ENCODE data around the gene CSTF3.
"Not testable (repeated sequence)": the region's sequence is repeated elsewhere in the genome, so short reads cannot be mapped to it uniquely, and the experiment has no call there.

CSTF3 gene

DNA sequence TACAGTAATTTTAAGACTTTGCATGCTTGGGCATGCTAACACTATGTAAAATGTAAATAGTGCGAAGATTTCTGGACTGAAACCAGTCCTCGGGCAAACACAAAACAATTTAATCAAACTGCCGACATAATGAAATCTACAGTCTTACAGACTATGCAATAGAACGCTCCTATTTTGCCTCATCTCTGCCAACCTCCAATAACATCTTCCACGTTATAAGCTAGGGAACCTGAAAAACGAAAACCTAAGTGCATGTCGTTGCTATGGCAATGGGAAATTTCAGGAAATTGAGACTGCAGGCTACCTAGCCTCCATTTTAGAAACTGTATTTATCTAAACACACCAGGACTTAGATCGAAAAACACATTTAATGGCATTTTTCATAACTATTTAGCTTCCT lies 1.1 kb downstream of the CSTF3 start:
- no peak for DNase-seq (ENCODE audit: low read depth)

DNA sequence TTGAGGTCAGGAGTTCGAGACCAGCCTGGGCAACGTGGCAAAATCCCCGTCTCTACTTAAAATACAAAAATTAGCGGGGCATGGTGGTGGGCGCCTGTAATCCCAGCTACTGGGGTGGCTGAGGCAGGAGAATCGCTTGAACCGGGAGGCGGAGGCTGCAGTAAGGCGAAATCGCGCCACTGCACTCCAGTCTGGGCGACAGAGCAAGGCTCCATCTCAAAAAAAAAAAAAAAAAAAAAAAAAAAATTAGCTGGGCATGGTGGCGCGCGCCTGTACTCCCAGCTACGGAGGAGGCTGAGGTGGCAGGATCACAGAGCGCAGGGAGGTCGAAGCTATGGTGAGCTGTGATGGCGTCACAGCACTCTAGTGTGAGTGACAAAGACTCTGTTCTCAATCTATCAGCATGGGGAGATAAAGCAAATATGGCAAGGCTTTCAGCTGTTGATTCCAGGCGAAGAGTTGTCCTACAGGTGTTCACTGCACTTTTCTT lies 1.9 kb downstream of the CSTF3 start:
- not testable (repeated sequence) for DNase-seq (ENCODE audit: low read depth)

DNA sequence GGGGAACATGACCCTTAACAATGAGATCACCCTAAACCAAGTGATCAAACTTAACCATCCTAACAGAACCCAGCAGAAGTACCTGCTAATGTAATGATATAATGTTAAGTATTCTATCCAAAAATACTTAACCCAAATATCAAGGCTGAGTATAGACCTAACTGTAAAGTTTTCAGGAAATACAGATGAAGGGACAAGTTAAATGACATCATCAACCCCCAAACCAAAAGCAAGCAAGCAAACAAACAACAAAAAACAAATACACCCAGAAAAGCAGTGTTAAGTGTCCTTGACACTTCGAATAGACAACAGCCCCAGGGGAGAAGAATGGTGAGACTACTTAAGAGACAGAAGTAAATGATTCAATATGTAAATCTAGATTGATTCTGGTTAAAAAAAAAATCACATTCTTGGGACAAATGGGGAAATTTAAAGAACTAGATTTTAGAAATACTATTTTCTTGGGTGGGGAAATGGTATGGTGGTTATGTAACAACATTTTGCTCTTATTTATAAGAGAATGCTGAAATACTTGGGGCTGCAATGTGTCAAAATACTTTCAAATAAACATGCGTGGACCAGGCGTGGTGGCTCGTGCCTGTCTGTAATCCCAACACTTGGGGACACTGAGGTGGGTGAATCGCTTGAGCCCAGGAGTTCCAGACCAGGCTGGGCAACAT lies 2.5 kb downstream of the CSTF3 start:
- no peak for DNase-seq (ENCODE audit: low read depth)

DNA sequence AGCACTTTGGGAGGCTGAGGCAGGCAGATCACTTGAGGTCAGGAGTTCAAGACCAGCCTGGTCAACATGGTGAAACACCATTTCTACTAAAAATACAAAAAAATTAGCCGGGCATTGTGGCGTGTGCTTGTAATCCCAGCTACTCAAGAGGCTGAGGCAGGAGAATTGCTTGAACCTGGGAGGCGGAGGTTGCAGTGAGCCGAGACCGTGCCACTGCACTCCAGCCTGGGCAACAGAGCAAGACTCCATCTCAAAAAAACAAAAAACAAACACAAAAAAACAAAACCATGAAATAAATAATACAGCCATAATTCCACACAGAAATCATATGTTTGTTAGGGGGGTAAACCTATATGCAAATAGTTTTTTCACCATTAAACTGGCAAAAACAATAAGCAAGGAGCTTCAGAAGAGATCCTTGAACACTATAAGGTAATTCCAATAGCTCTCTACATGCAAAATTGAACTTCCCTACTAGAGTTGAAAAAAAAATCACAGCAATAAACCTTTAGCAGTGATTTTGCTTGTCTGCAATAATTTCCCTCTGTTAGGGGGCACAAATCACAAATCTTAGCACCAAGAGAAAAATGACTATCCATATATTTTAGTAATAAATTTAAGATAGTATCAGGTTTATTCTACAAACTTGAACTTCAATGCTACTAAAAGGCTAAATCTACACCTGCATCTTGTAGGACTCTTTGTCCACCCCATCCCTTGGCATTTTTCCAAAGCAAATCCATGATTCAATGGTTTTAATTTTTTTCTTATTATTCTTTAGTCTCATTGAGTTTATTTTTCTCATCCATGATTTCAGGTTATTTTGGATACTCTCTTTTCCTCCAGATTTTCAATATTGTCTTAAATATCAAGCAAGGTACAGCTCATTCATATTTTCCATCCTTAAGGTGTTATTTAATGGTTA lies 3.9 kb downstream of the CSTF3 start:
- DNase-seq (ENCODE audit: low read depth), result no peak

DNA sequence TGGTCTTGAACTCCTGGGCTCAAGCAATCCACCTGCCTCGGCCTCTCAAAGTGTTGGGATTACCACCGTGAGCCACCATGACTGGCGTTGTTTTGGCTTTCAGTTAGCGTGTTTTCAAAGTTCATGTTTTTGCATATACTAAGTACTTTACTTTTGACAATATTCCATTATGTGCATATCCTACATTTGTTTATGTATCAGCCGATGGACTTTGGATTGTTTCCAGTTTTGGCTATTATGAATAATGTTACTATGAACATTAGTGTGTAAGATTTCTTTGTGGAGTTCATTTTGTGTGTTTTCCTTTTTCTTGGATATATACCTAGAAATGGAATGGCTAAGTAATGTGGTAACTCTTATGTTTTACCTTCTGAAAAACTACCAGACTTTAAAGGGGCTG lies 9.9 kb downstream of the CSTF3 start:
- DNase-seq (ENCODE audit: low read depth), result no peak

DNA sequence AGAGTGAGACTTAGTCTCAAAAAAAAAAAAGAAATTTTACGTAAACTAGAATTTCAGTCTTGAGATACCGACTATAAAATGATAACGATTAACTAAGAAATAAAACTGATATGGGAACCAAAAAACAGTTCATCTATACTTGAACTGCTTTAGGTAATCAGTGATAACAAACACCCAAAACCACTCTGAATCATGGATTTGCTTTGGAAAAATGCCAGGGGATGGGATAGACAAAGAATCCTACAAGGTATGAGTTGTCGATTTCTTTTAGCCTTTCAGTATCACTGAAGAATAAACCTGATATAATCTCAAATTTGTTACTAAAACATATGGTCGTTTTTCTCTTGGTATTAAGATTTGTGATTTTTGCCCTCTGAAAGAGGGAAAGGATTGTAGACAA lies 13.7 kb downstream of the CSTF3 start:
- no peak for DNase-seq (ENCODE audit: low read depth)

DNA sequence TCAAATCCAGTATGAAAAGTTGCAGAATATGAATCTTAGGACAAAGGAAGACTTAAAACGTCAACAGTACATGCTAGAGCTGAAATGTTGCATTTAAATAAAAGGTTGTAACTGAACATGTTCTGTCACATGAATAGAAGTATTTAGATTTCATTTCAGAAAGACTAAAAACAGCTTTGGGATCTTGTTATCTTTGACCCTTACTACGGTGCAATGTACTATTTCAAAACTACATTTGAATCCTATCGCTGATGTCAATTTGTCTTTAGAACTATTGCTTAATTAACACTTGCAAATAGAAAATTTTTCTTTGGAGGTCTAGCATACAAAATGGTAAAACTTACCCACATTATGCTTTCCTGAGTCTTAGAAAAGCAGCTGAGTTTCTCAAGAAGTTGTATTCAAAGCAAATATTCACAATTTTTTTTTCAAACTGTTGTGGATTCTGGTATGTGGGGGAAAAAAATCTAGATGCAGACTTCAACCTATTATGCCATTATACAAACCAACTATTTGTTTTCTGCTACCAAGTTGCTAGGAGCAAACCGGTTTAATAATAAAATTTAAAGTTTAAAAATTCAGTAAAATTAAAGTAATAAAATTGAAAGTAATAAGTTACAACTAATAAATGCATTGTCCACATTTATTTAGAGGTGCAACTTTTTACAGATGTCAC lies 25.4 kb downstream of the CSTF3 start:
- no peak for DNase-seq (ENCODE audit: low read depth)

DNA sequence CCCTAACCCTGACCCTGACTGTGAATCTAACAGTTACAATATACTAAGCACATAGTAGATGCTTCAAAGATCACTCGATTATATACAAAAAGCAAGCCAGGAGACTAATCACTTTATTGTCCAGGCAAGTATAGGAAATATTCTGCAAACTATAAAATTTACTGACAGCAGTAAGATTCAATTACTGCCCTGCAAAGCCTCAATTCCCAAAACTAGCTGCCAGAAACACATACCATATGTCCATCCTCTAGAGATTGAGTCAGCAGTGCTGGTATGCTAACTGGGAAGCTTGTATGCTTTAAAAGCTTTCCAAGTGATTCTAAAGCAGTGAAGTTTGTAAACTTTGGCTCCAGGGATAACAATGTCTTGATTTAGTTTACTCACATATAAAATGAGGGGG lies 26.1 kb downstream of the CSTF3 start:
- DNase-seq (ENCODE audit: low read depth), result no peak

DNA sequence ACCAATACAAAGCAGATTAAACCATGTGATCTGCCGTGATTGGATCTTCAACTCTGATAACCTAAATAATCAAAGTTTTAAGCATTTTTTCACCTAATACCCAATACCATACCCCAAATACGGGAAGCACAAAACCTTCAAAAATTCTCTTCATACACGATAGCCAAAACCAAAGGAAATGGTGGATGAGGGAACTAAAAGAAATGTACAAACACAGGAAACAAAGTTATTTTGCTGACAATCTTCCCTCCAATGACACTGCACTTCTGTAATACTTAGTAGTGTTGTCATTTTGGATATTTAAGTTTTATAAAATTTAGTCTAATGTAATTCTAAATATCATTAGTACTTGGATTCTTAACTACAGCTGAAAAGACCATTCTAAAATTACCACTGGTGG lies 27.0 kb downstream of the CSTF3 start:
- DNase-seq (ENCODE audit: low read depth), result no peak

DNA sequence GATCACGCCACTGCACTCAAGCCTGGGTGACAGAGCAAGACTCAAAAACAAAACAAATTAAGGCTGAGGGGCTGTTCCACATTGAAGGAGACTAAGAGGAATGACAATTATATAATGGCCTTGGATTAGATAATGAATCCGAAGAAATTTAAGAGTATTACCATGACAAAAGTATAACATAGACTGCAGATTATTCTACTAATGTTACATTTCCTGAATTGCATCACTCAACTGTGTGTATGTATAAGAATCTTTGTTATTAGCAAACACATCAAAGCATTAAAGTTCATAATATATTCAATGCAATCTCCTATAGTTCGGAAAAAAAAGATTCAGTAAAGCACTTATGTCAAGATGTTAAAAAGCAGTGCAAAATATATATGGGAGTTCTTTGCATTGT lies 27.5 kb downstream of the CSTF3 start:
- DNase-seq (ENCODE audit: low read depth), result no peak

DNA sequence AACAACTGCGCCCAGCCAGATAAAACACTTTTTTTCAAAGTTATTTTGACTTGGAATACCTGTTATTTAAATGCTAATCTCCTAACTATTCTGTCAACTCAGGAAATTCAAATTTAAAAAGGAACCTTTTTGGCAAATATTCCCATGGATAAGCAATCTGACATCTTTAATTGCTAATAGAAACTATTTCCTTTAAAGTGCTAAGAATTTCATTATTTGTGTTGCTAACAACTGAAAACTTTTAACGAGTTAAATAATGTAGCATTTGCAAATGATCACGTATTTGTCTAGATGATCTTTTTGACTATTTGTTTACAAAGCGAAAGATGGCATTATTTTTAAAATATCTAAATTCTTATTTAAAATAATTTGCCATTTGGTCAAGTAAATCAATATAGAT lies 28.8 kb downstream of the CSTF3 start:
- DNase-seq (ENCODE audit: low read depth), result no peak

DNA sequence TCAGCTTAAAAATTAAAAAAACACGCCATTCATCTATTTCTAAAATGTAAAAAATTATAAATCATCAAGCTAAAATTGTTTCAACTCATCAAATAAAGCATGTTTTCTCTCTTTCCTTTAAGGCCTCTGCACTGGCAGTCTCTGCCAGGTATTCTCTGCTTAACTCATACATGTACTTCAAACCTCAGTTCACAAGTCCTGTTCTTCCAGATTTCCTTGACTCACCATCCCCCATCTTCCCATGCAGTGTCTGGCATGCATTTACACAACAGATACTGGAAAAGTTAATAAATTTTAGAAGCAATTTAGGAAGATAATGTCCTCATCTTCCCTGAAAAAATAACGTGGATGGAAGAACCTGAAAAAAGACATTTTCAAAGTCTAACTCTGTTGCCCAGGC lies 32.5 kb downstream of the CSTF3 start:
- no peak for DNase-seq (ENCODE audit: low read depth)

DNA sequence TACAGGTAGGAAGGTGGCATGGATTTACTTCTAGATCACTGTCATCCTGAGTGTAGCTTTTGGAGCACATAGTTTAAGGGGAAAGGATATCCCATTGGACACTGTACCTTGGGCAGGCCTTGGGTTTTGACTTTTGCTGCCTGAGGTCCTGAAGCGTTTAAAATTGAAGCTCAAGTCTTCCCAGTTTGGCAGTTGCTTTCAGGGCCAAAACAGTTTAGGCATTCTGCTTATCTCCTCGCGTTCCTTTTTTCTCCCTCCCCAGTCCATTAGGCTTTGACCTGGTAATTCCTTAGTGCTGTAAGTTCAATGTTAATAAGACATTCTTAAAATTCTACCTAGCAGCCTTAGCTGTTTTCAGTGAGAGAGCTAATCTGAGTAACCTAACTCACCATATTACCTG lies 35.7 kb downstream of the CSTF3 start:
- no peak for DNase-seq (ENCODE audit: low read depth)

DNA sequence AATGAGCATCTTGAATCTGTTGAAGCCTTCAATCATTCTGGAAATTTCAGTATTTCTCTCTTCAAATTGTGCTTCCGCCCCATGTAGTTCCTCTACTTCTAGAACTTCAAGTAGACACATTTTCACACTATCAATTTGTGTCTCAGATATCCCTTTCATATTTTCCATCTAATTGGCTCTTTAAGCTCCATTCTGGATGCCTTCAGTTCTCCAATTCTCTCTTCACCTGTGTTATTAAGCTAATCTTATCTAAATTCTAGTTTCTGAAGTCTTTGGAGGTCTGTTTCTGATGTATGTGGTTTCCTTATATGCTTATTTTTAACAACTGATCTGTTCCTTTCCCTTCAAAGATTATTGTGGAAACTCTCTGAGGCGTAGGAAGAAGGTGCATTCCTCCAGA lies 36.3 kb downstream of the CSTF3 start:
- no peak for DNase-seq (ENCODE audit: low read depth)

DNA sequence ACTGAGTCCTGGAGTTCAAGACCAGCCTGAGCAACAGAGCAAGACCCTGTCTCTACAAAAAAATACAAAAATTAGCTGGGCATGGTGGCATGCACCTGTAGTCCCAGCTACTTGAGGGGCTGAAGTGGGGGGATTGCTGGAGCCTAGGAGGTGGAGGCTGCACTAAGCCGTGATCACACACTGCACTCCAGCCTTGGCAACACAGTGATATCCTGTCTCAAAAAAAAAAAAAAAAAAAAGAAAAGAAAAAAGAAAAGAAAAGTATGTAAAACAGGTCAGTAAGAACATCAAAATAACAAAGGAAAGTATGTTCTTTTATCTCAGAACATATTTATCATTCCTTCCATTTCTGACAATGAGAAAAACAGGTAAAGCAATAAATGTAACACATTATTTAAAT lies 38.6 kb downstream of the CSTF3 start:
- not testable (repeated sequence) for DNase-seq (ENCODE audit: low read depth)

DNA sequence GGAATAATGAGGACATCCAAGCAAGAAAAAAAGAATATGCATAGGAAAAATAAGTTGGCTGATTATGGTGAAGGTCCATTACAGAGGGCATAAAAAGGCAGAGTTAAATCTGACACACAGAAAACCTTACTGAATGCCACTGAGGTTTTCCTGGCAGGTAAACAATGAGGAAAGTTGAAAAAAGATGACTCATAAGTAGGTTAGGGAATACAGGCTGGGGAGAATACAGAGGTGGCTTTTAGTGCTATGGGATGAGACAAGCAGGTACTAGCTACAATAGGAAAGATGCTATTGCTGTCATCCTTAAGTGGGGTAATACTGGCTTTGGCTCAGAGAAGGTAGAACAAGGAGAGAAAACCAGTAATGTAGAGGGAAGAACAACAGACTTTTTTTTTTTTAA lies 44.7 kb downstream of the CSTF3 start:
- DNase-seq (ENCODE audit: low read depth), result no peak

DNA sequence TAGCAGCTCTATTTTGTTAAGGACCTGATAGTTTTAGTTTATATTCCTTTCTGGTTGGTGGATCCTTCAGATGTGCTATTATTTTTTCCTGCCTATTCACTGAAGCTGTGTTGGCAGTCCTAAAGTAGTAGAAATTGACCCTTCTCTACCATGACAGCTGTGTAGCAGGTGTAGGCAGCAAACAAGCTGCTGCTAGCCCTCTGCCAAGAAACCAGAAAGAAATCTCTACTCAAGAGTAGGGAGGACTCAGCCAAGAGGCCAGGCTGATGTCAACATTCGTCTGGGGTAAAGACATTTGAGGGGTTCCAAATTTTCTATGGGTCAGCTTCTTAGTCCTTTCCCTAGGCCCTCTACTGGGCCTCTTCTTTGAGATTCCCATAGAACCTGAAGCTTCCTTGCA lies 51.2 kb downstream of the CSTF3 start:
- DNase-seq (ENCODE audit: low read depth), result no peak

DNA sequence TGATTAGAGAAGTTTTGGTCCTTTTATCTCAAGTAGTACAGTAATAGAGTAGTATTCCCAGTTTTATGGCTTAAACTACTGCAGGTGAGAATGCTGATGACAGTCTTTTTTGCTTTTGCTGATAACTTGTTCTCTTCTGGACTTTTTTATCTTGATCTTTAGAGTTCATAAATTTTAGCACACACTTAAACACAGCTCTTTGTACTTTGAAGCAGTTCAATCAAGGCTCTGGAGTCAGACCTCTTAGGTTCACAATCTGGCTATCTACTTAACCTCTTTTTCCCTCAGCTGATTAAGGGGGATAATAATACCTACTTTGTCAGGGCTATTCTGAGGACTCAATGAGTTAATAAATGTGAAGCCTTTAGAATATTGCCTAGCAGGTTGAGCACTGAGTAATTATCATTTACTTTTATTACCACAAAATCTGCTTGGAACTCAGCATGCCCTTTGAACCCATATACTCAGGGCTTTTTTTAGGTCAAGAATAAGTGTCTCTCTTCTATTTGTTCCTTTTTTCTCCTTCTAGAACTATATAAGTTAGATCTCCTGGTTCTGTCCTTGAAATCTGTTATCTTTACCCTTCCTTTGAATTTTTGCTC lies 51.9 kb downstream of the CSTF3 start:
- DNase-seq (ENCODE audit: low read depth), result no peak

DNA sequence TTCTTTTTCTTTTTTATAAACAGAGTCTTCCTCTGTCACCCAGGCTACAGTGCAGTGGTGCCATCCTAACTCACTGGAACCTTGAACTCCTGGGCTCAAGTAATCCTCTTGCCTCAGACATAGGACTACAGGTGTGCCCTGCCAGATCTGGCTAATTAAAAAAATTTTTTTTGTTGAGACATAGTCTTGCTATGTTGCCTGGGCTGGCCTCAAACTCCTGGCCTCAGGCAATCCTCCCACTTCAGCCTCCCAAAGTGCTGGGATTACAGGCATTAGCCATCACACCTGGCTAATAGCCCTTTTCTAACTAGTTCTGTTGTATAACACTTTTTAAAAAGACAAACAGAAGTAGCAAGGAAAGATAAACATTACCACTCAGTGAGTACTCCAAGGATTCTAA lies 57.4 kb downstream of the CSTF3 start:
- no peak for DNase-seq (ENCODE audit: low read depth)

DNA sequence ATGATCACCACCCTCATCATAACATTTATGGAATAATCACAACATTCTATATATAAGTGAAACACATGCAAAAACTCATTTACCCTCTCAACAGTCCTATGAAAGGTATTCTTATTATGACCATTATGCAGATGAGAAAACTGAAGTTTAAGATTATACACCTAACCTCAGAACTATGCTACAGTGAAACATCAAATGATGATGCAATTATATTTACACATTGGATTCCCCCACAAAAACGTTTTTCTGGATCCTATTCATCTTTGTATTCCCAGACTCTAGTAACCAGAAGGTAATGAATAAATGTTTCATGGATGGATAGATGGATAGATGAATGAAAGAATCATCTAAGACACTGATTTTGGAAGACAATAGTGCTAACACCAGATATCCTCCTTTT lies 67.1 kb downstream of the CSTF3 start:
- DNase-seq (ENCODE audit: low read depth), result no peak

DNA sequence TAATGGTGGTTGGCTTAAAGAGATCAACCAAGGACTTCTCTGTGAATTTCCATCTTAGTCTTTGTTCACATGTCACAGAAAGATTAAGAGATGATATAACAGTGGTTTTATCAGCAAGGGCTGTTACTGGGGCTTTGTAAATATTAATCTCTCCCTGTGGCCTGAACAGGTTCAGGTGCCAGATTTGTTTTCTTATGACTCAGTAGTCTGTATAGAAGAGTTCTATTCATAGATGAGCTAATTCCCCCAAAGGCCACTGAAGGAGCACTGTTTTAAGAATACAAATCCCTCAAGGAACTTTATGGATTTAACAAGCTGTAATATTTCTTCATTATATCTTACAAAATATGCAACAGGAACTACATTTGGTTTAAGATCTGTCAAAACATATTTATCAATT lies 71.5 kb downstream of the CSTF3 start:
- DNase-seq (ENCODE audit: low read depth), result no peak

DNA sequence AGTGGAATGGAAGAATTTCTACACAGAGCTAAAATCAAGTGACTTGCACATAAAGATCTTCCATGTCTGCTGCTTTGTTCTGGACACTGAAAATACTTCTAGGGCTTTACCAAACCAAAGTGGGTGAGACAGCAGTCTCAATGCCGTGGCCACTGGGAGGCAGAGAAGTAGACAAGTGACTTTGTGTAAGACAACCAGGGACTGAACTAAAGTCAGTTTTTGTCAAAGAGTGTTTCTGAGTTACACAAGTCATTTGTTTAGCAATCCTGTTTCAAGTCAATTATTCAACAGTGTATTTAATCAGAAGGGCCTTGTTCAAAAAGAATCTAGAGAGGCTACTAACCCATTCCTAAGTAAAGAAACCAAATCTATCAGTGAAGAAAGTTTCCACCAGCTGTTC lies 75.3 kb downstream of the CSTF3 start:
- no peak for DNase-seq (ENCODE audit: low read depth)

DNA sequence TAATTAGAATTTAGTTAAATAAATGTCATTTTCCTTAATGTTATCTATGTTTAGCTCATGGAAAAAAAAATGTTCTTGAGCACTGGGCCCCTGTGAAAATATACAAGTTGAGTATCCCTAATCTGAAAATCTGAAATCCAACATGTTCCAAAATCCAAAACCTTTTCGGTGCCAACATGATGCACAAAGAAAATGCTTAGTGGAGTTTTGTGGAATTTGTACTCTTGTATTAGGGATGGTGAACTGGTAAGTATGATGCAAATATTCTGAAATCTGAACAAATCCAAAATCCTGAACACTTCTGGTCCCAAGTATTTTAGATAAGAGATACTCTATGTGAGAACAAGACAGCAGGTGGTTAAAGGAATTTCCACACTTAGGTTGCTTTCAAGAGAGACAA lies 77.4 kb downstream of the CSTF3 start:
- no peak for DNase-seq (ENCODE audit: low read depth)
